PC-9 (cell line): ENCODE measurements around the gene PPARGC1A. TPM values are rescaled to one million over a fixed set of nuclear protein-coding genes. Genes with fewer than 3 reads are reported as not detected.

ENCODE experiments used
- BruUV-seq: library from RNA; stranded (reverse); fragments of 400-500 nt; replicated peaks from 2 replicates; lab custom pipeline; 2021; lab: Mats Ljungman, UMichigan
- CTCF ChIA-PET: fragments of 300-600 bp; sonication (Branson Sonifier 250); formaldehyde crosslinking; loops from one replicate; lab custom pipeline; 2022; ENCODE audit warnings: antibody characterized with exemption; lab: Charles Lee
- POLR2A ChIA-PET: fragments of 300-600 bp; sonication (Branson Sonifier 250); formaldehyde crosslinking; loops from one replicate; lab custom pipeline; 2022; ENCODE audit warnings: antibody characterized with exemption; ENCODE audit not compliant: unreplicated experiment; lab: Charles Lee
- DNase-seq, 2 experiments: peaks; one replicate each; pipeline versions ENCODE4 v3.0.0 to v3.0.0-alpha.2; 2015 to 2022; ENCODE audit warnings: mixed read lengths in 1 of 2
- H2AFZ ChIP-seq: fragments of 200-600 bp; sonication (generic); 2 replicates; pipeline ENCODE4 v1.8.1; 2017; ENCODE audit warnings: antibody characterized with exemption
- H3F3A ChIP-seq: fragments of 200-600 bp; sonication (generic); 2 replicates; pipeline ENCODE4 v1.8.1; 2017; ENCODE audit warnings: antibody characterized with exemption, mild to moderate bottlenecking, low read depth; ENCODE audit not compliant: insufficient read depth
- H3K27ac ChIP-seq: fragments of 200-600 bp; sonication (generic); 2 replicates; pipeline ENCODE4 v1.6.1; 2016; ENCODE audit warnings: mixed run types
- H3K27me3 ChIP-seq: fragments of 200-600 bp; sonication (generic); 2 replicates; pipeline ENCODE4 v1.6.1; 2016; ENCODE audit warnings: low read depth, mixed run types; ENCODE audit not compliant: insufficient read depth
- H3K36me3 ChIP-seq: fragments of 200-600 bp; sonication (generic); 2 replicates; pipeline ENCODE4 v1.6.1; 2016; ENCODE audit warnings: low read depth, mixed run types
- H3K4me1 ChIP-seq: fragments of 200-600 bp; sonication (generic); replicated peaks from 2 replicates; pipeline ENCODE4 v1.6.1; 2016; ENCODE audit warnings: mixed run types; ENCODE audit not compliant: insufficient read depth
- H3K4me2 ChIP-seq: fragments of 200-600 bp; sonication (generic); 2 replicates; pipeline ENCODE4 v1.6.1; 2017; ENCODE audit warnings: mixed run types
- H3K4me3 ChIP-seq: fragments of 200-600 bp; sonication (generic); 2 replicates; pipeline ENCODE4 v1.6.1; 2016; ENCODE audit warnings: mixed run types
- H3K79me2 ChIP-seq: fragments of 200-600 bp; sonication (generic); 2 replicates; pipeline ENCODE4 v1.6.1; 2017; ENCODE audit warnings: low read depth, mixed run types
- H3K9me2 ChIP-seq: fragments of 200-600 bp; sonication (generic); 2 replicates; pipeline ENCODE4 v1.8.1; 2017; ENCODE audit warnings: mild to moderate bottlenecking; ENCODE audit not compliant: insufficient read depth
- H3K9me3 ChIP-seq: fragments of 200-600 bp; sonication (generic); 2 replicates; pipeline ENCODE4 v1.8.1; 2016; ENCODE audit warnings: low read depth; ENCODE audit not compliant: insufficient read depth
- H4K20me1 ChIP-seq: fragments of 200-600 bp; sonication (generic); 2 replicates; pipeline ENCODE4 v1.8.1; 2017; ENCODE audit not compliant: insufficient read depth
- EZH2 ChIP-seq: fragments of 200-600 bp; sonication (generic); IDR thresholded peaks from 2 replicates; pipeline ENCODE4 v1.8.0; 2017; ENCODE audit warnings: antibody characterized with exemption, low read depth
- intact Hi-C: fragments of 100-400 bp; cut with micrococcal nuclease; formaldehyde crosslinking; loops from one replicate; pipeline ENCODE4 v1.10.0; 2022; ENCODE audit not compliant: unreplicated experiment
- total RNA-seq: library from RNA; stranded (reverse); gene quantifications from 2 replicates; pipeline ENCODE4 v1.2.3, GENCODE V29; 2021
- TF ChIP-seq, protein P1 (sequence below): fragments of 200-600 bp; sonication (generic); conservative IDR thresholded peaks from 2 replicates; pipeline ENCODE4 v1.6.1; 2017; ENCODE audit warnings: mixed run types, antibody characterized with exemption, mild to moderate bottlenecking, moderate library complexity

PPARGC1A gene
- total RNA-seq, 1 experiment from 2014 or later: not detected

DNA sequence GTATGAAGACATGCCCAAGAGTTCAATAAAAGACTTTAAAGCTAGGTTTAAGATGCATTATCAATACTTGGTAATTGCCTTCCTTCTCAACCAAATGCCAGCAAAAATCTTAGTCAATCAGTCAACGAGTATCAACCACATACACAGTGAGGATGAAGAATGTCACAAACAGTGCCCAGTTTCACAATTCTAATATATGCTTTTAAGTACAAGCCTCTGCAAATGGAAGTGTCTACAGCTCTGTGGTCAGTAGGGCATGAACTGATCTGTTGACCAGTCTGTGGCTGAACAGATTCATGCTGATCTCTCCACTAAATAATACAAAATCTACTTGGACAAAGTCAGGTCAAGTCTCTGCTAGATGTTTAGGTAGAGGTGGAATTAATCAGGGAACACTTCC, 27.9 kb downstream of the PPARGC1A start:
- no peaks in the 10 kb centered on the region for H4K20me1 ChIP-seq
- DNase-seq: no peak
- ChIA-PET POLR2A (no interaction called here), CTCF (no interaction called here)
- no peaks in the 10 kb centered on the region for H3K4me1 ChIP-seq
- H3K9me2 ChIP-seq: no peaks in the 10 kb centered on the region
- no peak overlapping the region for H3K4me2 ChIP-seq
- no peaks in the 10 kb centered on the region for H3K36me3 ChIP-seq
- TF ChIP-seq, protein P1, sequence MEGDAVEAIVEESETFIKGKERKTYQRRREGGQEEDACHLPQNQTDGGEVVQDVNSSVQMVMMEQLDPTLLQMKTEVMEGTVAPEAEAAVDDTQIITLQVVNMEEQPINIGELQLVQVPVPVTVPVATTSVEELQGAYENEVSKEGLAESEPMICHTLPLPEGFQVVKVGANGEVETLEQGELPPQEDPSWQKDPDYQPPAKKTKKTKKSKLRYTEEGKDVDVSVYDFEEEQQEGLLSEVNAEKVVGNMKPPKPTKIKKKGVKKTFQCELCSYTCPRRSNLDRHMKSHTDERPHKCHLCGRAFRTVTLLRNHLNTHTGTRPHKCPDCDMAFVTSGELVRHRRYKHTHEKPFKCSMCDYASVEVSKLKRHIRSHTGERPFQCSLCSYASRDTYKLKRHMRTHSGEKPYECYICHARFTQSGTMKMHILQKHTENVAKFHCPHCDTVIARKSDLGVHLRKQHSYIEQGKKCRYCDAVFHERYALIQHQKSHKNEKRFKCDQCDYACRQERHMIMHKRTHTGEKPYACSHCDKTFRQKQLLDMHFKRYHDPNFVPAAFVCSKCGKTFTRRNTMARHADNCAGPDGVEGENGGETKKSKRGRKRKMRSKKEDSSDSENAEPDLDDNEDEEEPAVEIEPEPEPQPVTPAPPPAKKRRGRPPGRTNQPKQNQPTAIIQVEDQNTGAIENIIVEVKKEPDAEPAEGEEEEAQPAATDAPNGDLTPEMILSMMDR: no peak
- TF ChIP-seq EZH2: no peak
- intact Hi-C loops: no loop called here
- no peaks in the 10 kb centered on the region for H3K79me2 ChIP-seq
- no peak overlapping the region for H3K4me3 ChIP-seq
- no peak overlapping the region for H3K27ac ChIP-seq
- H3K27me3 ChIP-seq: 0 out of 2 replicates have a peak, but pooled peaks cover 8% of the 10 kb centered on the region
- H3F3A ChIP-seq: no peaks in the 10 kb centered on the region
- no peak overlapping the region for H2AFZ ChIP-seq
- BruUV-seq: no TSS peak
- H3K9me3 ChIP-seq: no peaks in the 10 kb centered on the region

DNA sequence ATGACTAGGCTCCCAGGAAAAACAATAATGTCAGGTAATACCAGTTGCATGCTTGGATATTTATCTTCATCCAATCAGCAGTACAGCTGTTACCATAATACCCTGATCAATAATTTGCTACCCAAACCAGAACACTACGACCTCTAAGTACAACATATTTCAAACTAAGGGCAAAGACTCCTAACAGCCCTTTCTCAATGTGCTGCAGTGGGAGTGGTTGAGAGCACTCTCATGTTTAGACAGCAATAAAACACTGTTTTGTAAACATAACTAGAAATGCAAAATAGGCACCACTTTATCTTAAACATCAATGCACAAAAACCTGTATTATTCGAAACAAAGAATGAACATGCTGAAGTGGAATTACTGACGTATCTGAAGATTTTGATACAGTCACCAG, 28.9 kb downstream of the PPARGC1A start:
- intact Hi-C loops: no loop called here
- H2AFZ ChIP-seq: no peak overlapping the region
- CTCF ChIA-PET: no interaction called here

DNA sequence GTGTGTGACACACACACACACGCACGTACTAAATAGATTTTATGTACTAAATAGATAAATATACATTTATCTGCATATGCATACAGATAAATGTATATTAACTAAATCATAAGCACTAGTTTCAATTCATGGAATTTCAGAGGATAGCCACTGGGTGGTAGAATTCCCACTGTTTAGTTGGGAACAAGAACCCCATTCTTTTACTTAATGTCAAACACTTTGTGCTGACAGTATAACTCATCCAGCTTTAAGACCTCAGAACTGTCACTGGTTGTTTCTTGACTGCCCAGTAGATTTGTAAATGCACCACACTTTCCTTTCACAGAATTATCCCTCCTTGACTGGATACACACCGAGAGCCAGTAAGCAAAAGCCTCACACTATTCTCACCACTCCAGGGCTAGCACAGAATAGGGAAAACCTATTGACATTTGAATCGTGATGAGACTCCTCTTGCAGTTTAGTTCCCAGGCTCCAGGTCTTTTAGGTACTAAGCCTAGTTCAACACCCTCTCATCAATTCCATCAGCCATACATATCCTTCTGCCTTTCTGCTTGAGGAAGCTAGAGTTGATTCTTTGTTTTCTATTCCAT, 32.4 kb downstream of the PPARGC1A start:
- ChIA-PET POLR2A (no interaction called here), CTCF (interaction anchor here (0.6 kb wide), 1 partner anchor 44 kb away, joined by 4 read pairs; no protein-coding TSS in a partner anchor)
- H3K27ac ChIP-seq: no peak overlapping the region
- H3K9me2 ChIP-seq: no peaks in the 10 kb centered on the region
- intact Hi-C loops: no loop called here
- H2AFZ ChIP-seq: no peak overlapping the region
- H3K27me3 ChIP-seq: no peaks in the 10 kb centered on the region
- H3F3A ChIP-seq: no peaks in the 10 kb centered on the region
- H3K4me2 ChIP-seq: no peak overlapping the region
- no peaks in the 10 kb centered on the region for H3K4me1 ChIP-seq
- no TSS peak for BruUV-seq
- TF ChIP-seq, protein P1: no peak
- no peak for TF ChIP-seq EZH2
- no peaks in the 10 kb centered on the region for H3K9me3 ChIP-seq
- H3K4me3 ChIP-seq: no peak overlapping the region
- no peak for DNase-seq
- no peaks in the 10 kb centered on the region for H3K36me3 ChIP-seq
- no peaks in the 10 kb centered on the region for H4K20me1 ChIP-seq
- no peaks in the 10 kb centered on the region for H3K79me2 ChIP-seq

More for the DNA sequence above, 28.9 kb downstream of the PPARGC1A start:
- no peak for DNase-seq
- no peaks in the 10 kb centered on the region for H3K9me2 ChIP-seq
- TF ChIP-seq, protein P1: no peak
- no peak for TF ChIP-seq EZH2
- POLR2A ChIA-PET: no interaction called here
- no peaks in the 10 kb centered on the region for H3K36me3 ChIP-seq
- no peaks in the 10 kb centered on the region for H3F3A ChIP-seq
- no peaks in the 10 kb centered on the region for H4K20me1 ChIP-seq
- no TSS peak for BruUV-seq
- no peaks in the 10 kb centered on the region for H3K4me1 ChIP-seq
- H3K27ac ChIP-seq: no peak overlapping the region
- no peak overlapping the region for H3K4me3 ChIP-seq
- no peak overlapping the region for H3K4me2 ChIP-seq
- H3K79me2 ChIP-seq: no peaks in the 10 kb centered on the region
- 0 out of 2 replicates have a peak, but pooled peaks cover 8% of the 10 kb centered on the region for H3K27me3 ChIP-seq
- H3K9me3 ChIP-seq: no peaks in the 10 kb centered on the region
